Inferior parietal cortex (tissue), 1 donor: ENCODE measurements around the gene GLG1.
"Not testable (repeated sequence)": the region's sequence is repeated elsewhere in the genome, so short reads cannot be mapped to it uniquely, and the experiment has no call there.

Source experiments
- DNase-seq: peaks from one replicate; pipeline ENCODE4 v3.0.0-alpha.2; 2016; ENCODE audit errors: extremely low spot score

Gene GLG1

DNA sequence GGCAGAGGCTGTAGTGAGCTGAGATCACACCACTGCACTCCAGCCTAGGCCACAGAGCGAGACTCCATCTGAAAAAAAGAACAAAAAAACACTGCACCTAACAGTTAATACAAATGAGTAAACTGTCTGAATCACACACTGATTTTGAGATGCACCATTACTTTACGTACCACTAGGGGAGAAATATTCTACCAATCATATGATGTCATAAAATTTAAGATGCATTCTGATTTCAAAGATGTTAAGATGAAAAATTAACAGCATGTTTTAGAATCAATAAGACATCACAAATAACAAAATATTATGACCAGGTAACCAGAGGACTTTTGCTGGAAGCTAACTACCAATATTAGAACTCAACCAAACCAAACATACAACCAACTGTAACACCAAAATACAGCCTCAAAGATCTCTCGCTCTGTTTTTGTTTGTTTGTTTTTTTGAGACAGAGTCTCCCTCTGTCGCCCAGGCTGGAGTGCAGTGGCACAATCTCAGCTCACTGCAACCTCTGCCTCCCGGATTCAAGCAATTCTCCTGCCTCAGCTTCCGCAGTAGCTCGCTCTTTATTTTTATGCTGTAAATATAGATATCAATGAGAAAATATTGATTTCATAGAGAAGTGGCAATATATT, 31.6 kb downstream of the GLG1 start:
- no peak for DNase-seq

DNA sequence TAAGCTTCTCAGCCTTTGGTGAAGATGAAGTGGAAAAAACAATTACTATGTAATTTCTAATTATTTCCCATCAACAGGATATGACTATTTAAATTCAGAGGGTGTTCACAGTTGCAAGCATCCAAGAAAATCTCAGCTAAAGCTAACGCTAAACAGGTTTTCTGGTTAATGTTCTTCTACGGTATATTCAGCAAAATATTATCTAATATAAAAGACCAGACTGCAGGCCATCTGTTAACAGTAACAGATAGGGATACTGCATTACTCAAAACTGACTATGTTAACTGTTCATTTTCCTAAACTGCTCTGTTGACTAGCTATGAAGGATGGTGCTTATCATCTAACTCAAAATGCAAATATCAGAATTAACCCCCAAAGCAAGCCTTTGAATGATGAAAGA, 32.8 kb downstream of the GLG1 start:
- DNase-seq: no peak

DNA sequence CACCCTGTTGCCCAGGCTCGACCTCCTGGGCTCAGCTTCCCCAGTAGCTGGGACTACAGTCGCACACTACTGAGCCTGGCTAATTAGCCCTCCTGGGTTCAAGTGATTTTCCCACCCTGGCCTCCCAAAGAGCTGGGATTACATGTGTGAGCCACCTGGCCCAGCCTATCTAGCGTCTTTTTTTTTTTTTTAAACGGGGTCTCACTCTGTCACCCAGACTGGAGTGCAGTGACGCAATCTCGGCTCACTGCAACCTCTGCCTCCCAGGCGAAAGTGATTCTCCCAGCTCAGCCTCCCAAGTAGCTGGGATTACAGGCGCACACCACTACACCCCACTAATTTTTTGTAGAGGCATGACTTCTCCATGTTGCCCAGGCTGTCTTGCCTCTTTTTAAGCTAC, 33.3 kb downstream of the GLG1 start:
- no peak for DNase-seq

DNA sequence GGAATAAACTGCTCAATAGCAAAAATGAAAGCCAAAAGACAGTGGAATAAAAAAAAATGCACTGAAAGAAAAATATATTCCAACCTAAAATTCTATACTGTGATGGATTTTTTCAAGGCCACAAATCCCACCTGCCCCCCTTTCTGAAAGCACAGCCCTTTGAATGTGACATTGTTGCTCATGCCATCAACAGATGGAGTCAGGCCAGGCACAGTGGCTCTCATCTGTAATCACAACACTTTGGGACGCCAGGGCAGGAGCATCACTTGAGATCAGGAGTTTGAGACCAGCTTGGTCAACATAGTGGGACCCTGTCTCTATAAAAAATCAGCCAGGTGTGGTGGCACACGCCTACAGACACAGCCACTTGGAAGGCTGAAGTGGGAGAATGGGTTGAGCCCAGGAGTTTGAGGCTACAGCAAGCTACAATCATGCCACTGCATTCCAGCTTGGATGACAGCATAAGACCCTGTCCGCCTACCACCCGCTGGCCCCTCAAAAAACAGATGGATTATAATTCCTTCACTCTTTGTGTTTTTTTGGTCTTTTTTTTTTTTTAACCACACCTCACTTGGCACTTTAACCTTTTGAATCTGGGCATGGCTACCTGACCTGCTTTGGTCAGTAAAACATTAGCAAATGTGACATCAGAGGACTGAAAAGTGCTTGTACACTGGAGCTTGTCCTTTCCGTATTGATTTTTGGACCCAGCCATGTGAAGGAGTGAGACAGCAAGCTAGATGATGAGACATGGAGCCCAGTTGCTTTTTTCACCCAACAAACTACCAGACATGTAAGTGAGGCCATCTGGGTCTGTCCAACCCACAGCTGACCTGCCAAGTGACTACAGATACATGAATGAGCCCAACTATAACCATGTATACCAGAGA, 36.3 kb downstream of the GLG1 start:
- no peak for DNase-seq

DNA sequence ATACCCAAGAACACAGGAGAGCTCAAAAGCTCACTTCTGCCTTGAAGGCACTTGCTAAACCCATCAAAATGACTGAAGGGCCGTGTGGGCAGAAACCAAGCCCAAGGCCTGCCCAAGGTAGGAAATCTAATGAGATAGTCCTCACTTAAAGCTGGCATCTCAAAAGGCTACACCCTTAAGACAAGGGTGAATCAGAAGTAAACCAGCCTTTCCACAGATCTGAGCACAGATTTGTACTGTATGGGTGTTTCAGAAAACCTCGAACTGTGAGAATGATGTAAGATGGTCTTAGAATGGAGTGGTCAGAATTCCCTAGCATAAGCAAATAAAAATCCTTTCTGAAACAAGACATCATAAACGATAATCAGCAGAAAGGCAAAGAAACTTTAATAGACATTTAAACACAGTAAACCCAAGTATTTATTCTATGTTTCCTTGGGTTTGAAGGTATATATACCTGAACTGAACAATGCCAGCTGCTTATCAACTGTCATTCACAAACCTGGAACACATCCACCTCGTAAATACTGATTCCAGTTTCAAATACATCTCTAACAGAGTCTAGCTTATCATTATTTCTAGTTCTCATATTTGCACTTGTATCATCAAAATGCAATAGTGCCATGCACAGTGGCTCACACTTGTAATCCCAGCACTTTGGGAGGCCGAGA, 37.8 kb downstream of the GLG1 start:
- DNase-seq: no peak

DNA sequence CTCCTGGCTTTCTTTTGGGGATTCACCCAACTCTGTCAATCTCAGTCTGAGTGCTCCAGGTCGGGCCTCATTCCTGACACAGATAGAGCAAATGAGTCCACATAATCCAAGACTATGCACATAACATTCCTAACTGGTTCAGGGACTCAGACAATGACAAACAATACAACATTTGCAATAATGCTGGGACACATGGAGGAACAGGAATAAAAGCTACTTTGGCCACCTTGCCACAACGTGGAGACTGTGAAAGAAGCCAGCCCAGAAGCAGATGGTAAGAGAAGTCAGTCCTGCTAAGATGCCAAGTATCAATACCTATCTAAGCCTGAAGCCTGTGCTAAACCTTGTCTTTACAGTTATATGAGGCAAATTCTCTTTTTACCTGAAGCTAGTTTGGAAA, 39.0 kb downstream of the GLG1 start:
- DNase-seq: no peak

DNA sequence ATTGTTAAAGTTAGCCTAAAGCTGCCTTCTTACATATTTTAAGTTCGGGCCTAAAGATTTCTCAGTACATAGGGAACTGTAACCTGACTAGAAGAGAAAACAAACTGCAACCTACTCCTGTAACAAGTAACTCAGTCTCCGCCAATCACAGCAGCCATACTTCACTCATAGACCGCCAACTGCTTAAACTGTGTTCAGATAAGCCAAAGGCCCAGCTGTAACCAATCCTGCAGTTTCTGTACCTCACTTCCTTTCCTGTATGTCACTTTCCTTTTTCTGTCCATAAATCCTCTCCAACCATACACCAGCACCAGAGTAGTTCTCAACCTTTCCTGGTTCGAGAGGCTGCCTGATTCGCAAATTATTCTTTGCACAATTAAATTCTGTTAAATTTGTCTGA, 41.5 kb downstream of the GLG1 start:
- DNase-seq: no peak

DNA sequence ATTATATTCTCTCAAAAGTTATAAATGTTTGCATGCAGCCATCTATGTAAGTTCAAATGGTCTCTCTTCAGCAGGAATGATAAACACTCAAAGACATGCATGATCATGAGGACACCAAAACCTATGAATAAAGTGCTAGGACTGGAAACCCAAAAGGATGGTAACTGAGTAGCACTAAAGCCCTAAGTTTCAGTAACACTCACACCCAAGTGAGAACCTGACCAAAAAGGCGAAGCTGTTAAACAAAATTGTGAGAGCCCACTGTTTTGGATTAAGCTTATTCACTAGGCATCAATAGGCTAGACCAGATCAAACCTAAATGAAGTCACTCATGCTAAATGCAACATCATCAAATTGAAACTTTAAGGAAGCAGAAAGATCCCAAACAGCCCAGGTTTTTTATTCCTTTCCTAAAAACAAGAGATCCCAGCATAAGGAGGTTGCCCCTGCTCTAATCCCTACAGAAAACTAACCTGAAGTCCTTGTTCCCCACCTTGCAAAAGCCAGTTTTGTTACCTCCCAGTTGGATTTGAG, 42.4 kb downstream of the GLG1 start:
- DNase-seq: no peak

DNA sequence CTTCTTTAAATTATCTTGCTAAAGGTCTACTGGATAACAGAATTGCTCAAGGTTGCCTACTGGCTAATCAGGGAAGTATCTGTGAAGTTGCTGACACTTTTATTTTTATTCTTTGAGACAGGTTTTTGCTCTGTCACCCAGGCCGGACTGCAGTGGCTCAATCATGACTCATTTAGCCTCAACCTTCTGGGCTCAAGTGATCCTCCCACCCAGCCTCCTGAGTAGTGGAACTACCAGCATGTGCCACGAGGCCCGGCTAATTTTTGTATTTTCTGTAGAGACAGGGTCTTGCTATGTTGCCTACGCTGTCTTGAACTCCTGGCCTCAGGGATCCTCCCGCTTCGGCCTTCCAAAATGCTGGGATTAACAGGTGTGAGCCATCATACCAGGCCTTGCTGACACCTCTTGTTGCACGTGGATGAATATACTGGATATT, 43.1 kb downstream of the GLG1 start:
- DNase-seq: no peak

DNA sequence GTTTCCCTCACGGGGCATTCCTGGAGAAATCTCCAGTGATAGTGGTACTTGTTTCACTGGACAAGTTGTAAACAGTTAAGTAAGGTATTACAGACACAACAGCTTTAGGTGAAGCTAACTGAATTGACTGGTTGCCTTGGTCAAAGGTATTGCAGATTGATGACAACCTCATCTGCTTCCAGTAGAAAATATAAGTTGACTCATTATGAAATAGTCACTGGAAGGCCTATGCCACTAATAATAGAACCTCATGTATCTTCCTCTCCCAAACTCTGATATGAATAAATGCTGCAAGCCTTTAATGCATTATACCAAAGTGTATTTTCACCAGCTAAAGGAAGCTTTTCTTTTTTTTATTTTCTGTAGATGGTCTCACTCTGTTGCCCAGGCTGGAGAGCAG, 44.8 kb downstream of the GLG1 start:
- no peak for DNase-seq

DNA sequence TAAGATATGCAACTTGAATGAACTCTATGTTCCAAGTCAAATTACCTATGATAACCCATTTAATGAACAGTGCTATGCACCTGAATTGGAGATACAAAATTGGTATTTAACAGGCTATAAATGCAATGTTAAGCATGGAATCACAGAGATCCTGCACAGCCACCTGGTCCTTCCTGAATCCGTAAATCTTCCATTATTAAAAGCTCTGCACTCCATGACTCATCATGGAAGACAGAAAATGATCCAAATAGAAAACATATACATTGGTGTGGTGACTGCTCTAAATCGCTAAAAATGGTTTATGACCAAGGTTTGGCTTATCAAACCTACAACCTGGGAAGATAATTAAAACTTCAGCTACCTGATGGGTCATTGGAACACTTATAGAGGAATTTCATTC, 45.3 kb downstream of the GLG1 start:
- no peak for DNase-seq

DNA sequence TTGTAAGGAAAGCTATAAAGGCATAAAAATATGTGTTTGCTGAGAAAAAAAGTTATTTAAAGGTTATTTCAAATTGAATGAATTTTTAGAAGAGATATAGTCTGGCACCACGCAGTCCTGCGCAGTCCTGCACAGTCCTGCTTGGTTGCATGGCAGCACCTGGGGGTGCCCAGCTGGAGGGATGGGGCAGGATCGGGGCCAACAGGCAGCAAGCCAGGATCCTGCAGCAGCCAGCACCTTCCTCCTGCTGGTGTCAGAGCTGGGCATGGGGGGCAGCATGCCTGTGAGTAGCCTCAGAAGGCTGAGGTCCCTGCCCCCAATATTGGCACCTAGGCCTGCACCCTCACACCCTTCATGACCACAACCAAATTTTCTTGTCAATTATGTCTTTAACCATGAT, 46.0 kb downstream of the GLG1 start:
- DNase-seq: no peak

DNA sequence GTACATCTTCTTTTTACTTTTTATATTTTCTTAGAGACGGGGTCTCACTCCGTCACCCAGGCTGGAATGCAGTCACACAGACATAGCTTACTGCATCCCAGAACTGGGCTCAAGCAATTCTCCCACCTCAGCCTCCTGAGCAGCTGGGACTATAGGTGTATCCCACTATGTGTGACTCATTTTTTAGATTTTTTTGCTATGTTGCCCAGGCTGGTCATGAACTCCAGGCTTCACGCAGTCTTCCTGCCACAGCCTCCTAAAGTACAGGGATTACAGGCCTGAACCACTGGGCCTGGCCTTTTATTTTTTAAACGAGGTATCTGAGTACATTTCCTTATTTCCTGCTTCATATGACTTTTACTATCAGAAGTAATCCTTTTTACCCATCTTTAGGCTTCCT, 48.0 kb downstream of the GLG1 start:
- no peak for DNase-seq

DNA sequence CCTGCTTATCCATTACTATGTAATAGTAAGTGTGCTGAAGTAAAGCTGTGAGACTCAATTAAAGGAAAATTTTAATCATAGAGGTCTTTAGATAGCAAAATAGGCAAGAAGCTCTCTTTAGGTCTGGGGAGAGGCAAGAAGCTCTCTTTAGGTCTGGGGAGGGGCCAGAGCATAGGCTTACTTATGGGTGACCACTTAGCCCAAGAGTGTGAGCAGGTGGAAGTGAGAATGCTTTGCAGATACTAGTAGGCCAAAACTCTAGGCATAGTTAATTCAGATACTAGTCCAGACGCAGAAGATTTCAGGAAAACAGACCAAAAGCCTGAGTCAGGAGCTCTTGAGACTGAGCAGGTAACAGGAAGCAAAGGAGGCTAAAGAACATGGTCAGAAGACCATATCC, 49.6 kb downstream of the GLG1 start:
- no peak for DNase-seq

DNA sequence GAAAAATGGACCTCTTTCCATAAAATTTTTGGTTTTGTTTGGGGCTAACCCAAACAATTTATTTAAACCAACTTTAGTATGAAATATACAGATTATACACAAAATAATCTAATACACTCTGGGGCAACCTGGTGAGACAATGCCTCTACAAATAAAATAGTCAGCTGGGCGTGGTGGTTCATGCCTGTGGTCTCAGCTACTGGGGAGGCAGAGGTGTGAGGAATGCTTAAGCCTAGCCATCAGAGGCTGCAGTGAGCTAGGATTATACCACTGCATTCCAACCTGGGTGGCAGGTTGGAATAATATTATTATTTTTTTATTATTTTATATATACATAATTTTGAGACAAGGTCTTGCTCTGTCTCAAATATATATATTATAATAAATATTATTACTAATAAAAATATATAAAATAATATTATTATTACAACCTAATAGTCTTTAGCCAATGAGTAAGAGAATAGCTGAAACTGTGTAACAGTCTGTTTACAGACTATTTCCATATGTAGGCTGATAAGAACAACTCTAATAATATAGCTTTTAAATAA, 50.5 kb downstream of the GLG1 start:
- no peak for DNase-seq

DNA sequence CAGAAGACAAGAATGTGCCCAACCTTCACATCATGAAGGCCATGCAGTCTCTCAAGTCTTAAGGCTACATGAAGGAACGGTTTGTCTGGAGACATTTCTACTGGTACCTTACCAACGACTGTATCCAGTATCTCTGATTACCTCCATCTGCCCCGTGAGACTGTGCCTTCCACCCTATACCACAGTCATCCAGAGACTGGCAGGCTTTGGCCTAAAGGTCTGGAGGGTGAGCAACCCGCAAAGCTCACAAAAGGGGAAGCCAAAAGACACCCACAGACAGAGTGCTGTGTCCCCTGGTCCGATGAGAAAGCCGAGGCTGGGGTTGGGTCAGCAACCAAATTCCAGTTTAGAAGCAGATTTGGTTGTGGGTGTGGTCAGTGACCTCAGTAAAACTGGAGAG, 54.6 kb downstream of the GLG1 start:
- not testable (repeated sequence) for DNase-seq

DNA sequence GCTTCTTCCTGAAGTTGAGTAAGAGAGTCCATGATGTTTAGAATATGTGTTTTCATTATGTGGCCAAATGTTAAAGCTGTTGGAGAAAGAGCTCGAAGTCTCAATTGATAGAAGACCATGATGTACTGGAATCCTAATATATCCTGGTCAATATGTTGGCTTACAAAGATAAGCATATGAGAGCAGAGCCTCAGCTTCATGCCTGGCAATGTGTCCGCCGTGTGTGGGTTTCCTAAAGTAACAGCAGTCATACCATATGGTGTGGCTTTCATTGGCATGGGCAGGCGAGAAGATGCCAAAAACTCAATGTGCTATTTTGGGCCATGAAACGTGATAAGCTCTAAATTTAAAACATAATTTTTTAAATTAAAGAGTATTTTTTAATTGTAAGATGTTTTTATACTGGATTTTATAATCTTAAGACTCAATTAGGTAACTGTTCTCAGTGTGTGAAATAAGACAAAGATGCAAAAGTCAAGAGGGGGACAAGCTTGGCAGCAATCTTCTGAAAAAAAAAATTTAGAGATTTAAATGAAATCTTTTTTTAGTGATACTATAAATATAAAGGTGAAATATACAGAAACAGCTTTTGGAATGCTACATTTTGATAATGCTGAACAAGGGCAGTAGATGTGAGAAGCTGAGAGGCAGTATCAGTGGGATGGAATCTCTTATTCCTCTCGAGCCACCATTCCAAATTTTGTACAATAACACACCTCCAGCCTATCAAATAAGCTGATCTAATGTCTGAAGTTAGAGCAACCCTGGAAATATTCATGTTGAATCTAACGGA, 56.5 kb downstream of the GLG1 start:
- DNase-seq: not testable (repeated sequence)

DNA sequence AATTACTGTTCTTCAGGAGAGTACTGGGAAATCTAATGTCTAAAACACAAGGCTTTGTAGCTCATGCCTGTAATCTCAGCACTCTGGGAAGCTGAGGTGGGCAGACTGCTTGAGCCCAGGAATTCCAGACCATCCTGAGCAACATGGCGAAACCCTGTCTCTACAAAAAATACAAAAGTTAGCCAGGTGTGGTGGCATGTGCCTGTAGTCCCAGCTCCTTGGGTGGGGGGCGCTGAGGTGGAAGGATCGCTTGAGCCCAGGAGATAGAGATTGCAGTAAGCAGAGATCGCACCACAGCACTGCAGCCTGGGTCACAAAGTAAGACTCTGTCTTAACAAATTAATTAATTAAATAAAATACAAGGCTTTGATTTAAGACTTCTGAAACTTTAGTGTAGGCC, 60.8 kb downstream of the GLG1 start:
- DNase-seq: not testable (repeated sequence)

DNA sequence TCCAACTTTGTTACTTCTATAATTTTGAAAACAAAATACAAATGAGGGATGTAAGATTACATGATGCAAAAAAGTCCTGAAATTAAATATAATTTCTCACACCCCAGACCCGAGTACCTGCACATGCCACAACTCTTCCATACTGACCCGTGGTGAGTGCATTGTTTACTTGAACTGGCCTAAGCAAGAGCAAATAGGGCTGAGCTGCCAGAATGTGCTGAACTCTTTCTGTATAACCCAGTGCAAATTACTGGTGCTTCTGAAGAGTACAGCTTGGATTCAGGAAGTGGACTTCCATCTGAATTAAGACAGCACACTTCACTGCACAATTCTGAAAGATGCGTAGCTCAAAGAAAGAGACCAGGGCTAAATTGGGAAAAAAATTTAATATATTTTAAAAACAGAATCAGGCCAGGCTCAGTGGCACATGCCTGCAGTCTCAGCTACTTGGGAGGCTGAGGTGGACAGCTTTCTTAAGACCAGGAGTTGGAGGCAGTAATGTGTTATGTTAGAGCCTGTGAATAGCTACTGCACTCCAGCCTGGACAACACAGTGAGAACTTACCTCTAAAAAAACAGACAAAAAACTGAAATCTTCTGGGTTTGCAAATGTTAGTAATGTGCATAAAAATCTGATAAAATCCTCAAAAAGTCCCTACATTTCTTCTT, 63.9 kb downstream of the GLG1 start:
- not testable (repeated sequence) for DNase-seq

DNA sequence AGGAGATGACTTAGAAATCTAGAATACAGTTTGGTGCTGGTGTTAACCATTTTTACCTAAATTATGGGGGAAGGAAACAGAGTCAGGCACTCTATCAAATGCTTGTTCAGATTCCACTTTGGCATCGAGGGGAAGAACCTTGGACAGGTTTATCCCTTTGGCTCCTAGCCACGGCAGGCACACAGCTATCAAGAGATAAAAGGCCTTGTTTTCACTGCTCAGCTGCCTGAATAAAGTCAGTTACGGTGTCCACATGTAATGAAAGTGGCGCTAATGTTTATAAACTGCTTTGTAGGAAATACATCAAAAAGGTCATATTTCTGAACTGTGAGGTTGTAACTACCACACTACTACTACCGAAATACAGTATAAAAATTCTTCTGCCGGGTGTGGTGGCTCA, 66.3 kb downstream of the GLG1 start:
- DNase-seq: not testable (repeated sequence)

DNA sequence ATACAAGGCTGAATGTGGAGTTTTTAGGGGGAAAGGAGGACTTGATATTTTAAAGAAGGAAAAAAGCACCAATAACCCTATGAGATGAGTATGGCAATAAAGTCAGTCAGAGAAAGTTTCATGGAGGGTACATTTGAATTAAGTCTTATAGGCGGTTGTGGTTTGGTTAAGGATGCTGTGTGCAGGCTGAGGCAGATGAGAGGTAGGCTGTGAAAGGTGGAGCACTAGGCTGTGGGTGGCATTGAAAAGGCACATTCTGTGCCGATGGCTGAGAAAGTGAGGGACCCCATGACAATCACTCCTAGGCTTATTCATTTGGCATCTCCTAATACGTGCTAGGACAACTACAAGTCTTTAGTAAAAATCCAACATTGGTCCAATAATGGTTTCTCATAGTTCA, 68.1 kb downstream of the GLG1 start:
- not testable (repeated sequence) for DNase-seq
